HepG2 (cell line): ENCODE measurements around the gene PMS1. TPM values are rescaled to one million over a fixed set of nuclear protein-coding genes. Genes with fewer than 3 reads are reported as not detected.
A peak's percentile ranks its signal among the peaks of the same experiment; 100 is the strongest.

Experiments
- AKNA ChIP-seq: sonication (generic); formaldehyde crosslinking; IDR thresholded peaks from 2 replicates; pipeline ENCODE4 v1.4.0; 2020; ENCODE audit warnings: missing genetic modification reagents, borderline replicate concordance
- ARID3A ChIP-seq: IDR thresholded peaks from 2 replicates; pipeline ENCODE4 v1.6.1; 2012; ENCODE audit warnings: low read depth, low read length, improper control_type of control experiment
- ARNT ChIP-seq: fragments of 450-650 bp; IDR thresholded peaks from 2 replicates; pipeline ENCODE4 v1.6.1; 2017
- CEBPG ChIP-seq: IDR thresholded peaks from 2 replicates; pipeline ENCODE4 v1.6.1; 2016
- EHMT2 ChIP-seq: fragments of 200-600 bp; sonication (generic); IDR thresholded peaks from 2 replicates; pipeline ENCODE4 v1.7.0; 2017; ENCODE audit warnings: antibody characterized with exemption, low read depth, low read length, borderline replicate concordance
- GPN1 ChIP-seq: sonication (generic); formaldehyde crosslinking; IDR thresholded peaks from 2 replicates; pipeline ENCODE4 v1.5.1; 2020; ENCODE audit warnings: missing genetic modification reagents, borderline replicate concordance
- HCFC1 ChIP-seq: fragments of 150-350 bp; IDR thresholded peaks from 2 replicates; pipeline ENCODE4 v1.6.1; 2014; ENCODE audit warnings: low read depth, low read length
- JDP2 ChIP-seq: sonication (generic); formaldehyde crosslinking; IDR thresholded peaks from 2 replicates; pipeline ENCODE4 v1.8.1; 2022; ENCODE audit warnings: missing genetic modification reagents, borderline replicate concordance
- MLLT10 ChIP-seq: sonication (generic); formaldehyde crosslinking; IDR thresholded peaks from 2 replicates; pipeline ENCODE4 v1.4.0; 2020; ENCODE audit warnings: missing genetic modification reagents
- MXD3 ChIP-seq: IDR thresholded peaks from 2 replicates; pipeline ENCODE4 v1.6.1; 2016; ENCODE audit warnings: mild to moderate bottlenecking, missing biosample characterization, missing genetic modification reagents
- MYC ChIP-seq: sonication (generic); formaldehyde crosslinking; IDR thresholded peaks from 2 replicates; pipeline ENCODE4 v1.9.0; 2021; ENCODE audit warnings: missing genetic modification reagents, borderline replicate concordance
- PRPF4 ChIP-seq: fragments of 200-400 bp; formaldehyde crosslinking; IDR thresholded peaks from 2 replicates; pipeline ENCODE4 v1.6.1; 2016; ENCODE audit warnings: low read length, low read depth; ENCODE audit not compliant: poor library complexity, severe bottlenecking
- SIN3B ChIP-seq: fragments of 150-350 bp; IDR thresholded peaks from 2 replicates; pipeline ENCODE4 v1.6.1; 2014; ENCODE audit warnings: low read length
- SNRNP70 ChIP-seq: fragments of 200-400 bp; formaldehyde crosslinking; IDR thresholded peaks from 2 replicates; pipeline ENCODE4 v1.6.1; 2017; ENCODE audit warnings: mild to moderate bottlenecking, low read depth, low read length, moderate library complexity
- ZFX ChIP-seq: sonication (generic); formaldehyde crosslinking; IDR thresholded peaks from 2 replicates; pipeline ENCODE4 v1.4.0; 2020; ENCODE audit warnings: mild to moderate bottlenecking, low read depth, missing genetic modification reagents, moderate library complexity
- ZNF468 ChIP-seq: sonication (generic); formaldehyde crosslinking; IDR thresholded peaks from 2 replicates; pipeline ENCODE4 v1.8.0; 2022; ENCODE audit warnings: mild to moderate bottlenecking, moderate library complexity, missing genetic modification reagents
- ZNF512 ChIP-seq: sonication (generic); formaldehyde crosslinking; IDR thresholded peaks from 2 replicates; pipeline ENCODE4 v1.4.0; 2020; ENCODE audit warnings: mild to moderate bottlenecking, missing genetic modification reagents
- ZNF562 ChIP-seq: sonication (generic); formaldehyde crosslinking; IDR thresholded peaks from 2 replicates; pipeline ENCODE4 v1.8.0; 2022; ENCODE audit warnings: missing genetic modification reagents, borderline replicate concordance
- ZNF749 ChIP-seq: sonication (generic); formaldehyde crosslinking; IDR thresholded peaks from 2 replicates; pipeline ENCODE4 v1.8.0; 2022; ENCODE audit warnings: mild to moderate bottlenecking, missing genetic modification reagents, moderate library complexity, borderline replicate concordance
- ZSCAN30 ChIP-seq: sonication (generic); formaldehyde crosslinking; IDR thresholded peaks from 2 replicates; pipeline ENCODE4 v1.5.0; 2020; ENCODE audit warnings: mild to moderate bottlenecking, missing genetic modification reagents
- polyA plus RNA-seq, 8 experiments: library from polyadenylated mRNA; depleted of rRNA in 3 of 8; stranded (reverse) in 7 of 8; unstranded in 1 of 8; fragments of >200 nt; fragmentation: Illumina TruSeq in 4 of 8; extraction: Trizol in 4 of 8; gene quantifications; 2 replicates each; pipeline versions ENCODE4 v1.2.1 to v1.2.3, GENCODE V29; 2011 to 2016; ENCODE audit warnings: low read depth in 4 of 8, missing spikeins in 1 of 8, mixed read lengths in 1 of 8; ENCODE audit not compliant: insufficient read depth in 1 of 8
- total RNA-seq, 5 experiments: library from RNA; depleted of rRNA; stranded (reverse); fragments of >200 nt; fragmentation: Illumina TruSeq; extraction: Trizol; gene quantifications; 2 replicates each; pipeline ENCODE4 v1.2.3, GENCODE V29; 2016; ENCODE audit warnings: low read depth in 1 of 5
- TF ChIP-seq, protein P1 (sequence below): sonication (generic); formaldehyde crosslinking; IDR thresholded peaks from 2 replicates; pipeline ENCODE4 v1.4.0; 2020; ENCODE audit warnings: missing genetic modification reagents

PMS1 gene
- total and polyA plus RNA-seq, 2 of the 13 experiments (the other 11 are each of a cell fraction or from before 2014, with no cell fraction given): 14.6 to 39.9 TPM

DNA sequence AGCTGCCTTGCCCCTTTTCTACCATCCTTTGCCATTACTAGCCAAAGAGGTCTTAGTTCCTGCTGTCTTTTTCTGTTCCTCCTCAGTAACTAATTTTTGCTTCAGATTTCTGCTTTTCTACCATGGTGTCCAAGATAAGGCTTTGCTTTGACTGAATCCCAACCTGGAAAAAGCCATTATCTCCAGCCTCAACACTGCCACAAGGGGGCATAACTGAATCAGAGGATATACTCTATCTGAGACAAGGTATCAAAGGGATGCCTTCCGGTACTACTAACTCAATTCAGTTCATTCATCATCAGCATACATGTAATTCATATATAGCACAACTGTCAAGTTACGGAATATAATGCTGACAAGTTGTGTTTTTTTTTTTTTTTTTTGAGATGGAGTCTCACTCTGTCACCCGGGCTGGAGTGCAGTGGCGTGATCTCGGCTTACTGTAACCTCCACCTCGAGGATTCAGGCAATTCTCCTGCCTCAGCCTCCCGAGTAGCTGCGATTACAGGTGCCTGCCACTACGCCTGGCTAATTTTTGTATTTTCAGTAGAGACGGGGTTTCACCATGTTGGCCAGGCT lies 33.1 kb upstream of the PMS1 start (continued):
- TF ChIP-seq ZSCAN30 (CRISPR knock-in tag) (no peak), CEBPG (CRISPR knock-in tag) (0 out of 2 replicates have a peak, but pooled peaks have one; percentile 6), ZFX (no peak), ARNT (no peak), AKNA (CRISPR knock-in tag) (no peak), MYC (no peak), ZNF512 (no peak), ZNF468 (CRISPR knock-in tag) (no peak), JDP2 (CRISPR knock-in tag) (no peak), EHMT2 (no peak), MXD3 (CRISPR knock-in tag) (no peak), ZNF749 (CRISPR knock-in tag) (no peak), SNRNP70 (no peak), GPN1 (no peak), ARID3A (peak; percentile 41; the same call in 1 of the 2 replicates), SIN3B (no peak), HCFC1 (no peak), ZNF562 (CRISPR knock-in tag) (no peak), PRPF4 (no peak), MLLT10 (CRISPR knock-in tag) (no peak)
- TF ChIP-seq, protein P1, sequence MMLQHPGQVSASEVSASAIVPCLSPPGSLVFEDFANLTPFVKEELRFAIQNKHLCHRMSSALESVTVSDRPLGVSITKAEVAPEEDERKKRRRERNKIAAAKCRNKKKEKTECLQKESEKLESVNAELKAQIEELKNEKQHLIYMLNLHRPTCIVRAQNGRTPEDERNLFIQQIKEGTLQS (CRISPR knock-in tag): no peak
